HUES6 (cell line): Measurements from ENCODE around the gene BTBD6.

Experiments used
- H3K27ac ChIP-seq: 2 replicates; pipeline ENCODE4 v1.7.0; 2013; ENCODE audit warnings: low read depth, mild to moderate bottlenecking, low read length, inconsistent platforms
- H3K27me3 ChIP-seq: 2 replicates; pipeline ENCODE4 v1.6.1; 2013; ENCODE audit warnings: low read length; ENCODE audit not compliant: control insufficient read depth, insufficient read depth
- H3K36me3 ChIP-seq: 2 replicates; pipeline ENCODE4 v1.6.1; 2013; ENCODE audit warnings: low read length; ENCODE audit not compliant: control insufficient read depth, insufficient read depth
- H3K4me1 ChIP-seq: 2 replicates; pipeline ENCODE4 v1.6.1; 2013; ENCODE audit warnings: low read length; ENCODE audit not compliant: control insufficient read depth, insufficient read depth
- H3K4me3 ChIP-seq: 2 replicates; pipeline ENCODE4 v1.5.1; 2013; ENCODE audit warnings: low read depth, low read length
- H3K9ac ChIP-seq: one replicate; pipeline ENCODE4 v1.6.1; 2013; ENCODE audit warnings: mild to moderate bottlenecking, low read length
- H3K9me3 ChIP-seq: 2 replicates; pipeline ENCODE4 v1.6.1; 2013; ENCODE audit warnings: low read depth, low read length; ENCODE audit not compliant: control insufficient read depth, insufficient read depth

BTBD6 gene

DNA sequence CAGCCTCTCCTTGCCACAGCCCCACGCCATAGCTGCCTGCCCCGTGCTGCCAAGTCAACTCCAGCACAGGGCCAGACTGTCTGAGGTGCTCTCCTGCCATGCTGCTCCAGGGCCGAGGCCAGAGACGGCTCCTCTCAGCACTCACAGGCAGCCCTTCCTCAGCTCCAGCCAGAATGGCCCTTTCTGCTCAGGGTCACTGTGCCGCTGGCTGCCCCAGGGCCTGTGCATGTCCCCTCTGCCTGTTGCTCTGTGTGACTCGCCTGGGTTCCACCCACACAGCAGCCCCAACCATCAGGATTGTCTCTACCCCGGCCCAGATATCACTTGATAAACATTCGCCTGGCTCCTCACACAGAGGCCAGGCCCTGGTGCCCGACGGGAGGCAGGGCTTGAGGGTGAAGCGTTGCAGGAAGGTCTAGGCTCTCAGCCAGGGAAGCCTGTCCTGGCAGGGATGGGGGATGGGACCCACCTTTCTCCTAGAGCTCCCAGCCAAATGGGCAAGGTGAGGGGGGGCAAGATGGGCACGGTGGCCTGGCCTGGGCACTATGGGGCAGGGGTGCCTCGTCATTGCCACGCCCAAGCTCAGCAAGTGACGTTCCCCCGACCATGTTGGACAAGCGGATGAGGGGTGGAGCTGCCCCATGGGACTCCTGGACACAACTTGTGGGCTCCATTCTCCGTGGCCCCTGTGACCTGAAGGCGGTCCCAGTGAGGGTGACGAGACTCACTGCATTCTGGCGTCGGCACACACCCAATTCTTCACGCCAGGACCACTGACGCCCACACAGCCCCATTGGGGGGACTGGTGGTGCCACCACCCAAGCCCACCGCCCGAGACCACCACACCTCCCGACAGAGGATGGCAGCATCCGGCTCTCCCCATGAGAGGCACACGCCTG lies 27.4 kb upstream of the BTBD6 start:
- Histone ChIP-seq H3K27ac (no peak overlapping the region), H3K4me3 (no peak overlapping the region), H3K9ac (no peak overlapping the region), H3K27me3 (no peaks in the 10 kb centered on the region), H3K4me1 (no peaks in the 10 kb centered on the region), H3K36me3 (peaks cover 42% of the 10 kb centered on the region), H3K9me3 (no peaks in the 10 kb centered on the region)

DNA sequence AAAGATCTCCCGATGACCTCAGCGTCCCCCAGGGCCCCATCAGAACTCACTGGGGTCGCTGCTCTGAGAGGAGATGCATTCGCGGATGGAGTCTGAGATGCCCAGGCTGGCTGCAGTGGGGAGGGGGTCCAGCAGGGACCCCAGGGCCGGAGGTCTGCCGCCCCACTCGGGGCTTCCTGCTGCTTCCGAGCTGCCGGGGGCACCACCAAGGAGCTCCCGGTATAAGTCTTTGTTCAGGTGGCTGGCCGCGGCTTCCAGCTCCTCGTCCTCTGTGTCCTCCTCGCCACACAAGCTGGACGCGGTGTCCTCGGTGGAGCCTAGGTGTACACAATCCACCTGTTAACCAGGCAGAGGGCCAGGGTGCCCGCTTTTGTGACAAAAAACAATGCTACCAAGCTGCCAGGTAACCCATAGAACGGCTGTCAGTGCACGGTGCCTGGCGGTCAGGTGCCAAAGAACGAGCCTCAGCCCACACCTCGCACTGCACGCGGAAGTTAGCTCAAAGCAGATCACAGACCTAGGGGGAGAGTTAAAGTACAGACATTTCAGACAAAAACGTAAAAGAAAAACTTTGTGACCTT lies 26.6 kb upstream of the BTBD6 start:
- Histone ChIP-seq H3K9ac (no peak overlapping the region), H3K4me1 (no peaks in the 10 kb centered on the region), H3K27ac (no peak overlapping the region), H3K27me3 (no peaks in the 10 kb centered on the region), H3K9me3 (no peaks in the 10 kb centered on the region), H3K36me3 (peaks cover 49% of the 10 kb centered on the region), H3K4me3 (no peak overlapping the region)

- Histone ChIP-seq H3K4me3 (no peak overlapping the region), H3K27ac (no peak overlapping the region), H3K4me1 (no peaks in the 10 kb centered on the region), H3K27me3 (no peaks in the 10 kb centered on the region), H3K9ac (no peak overlapping the region), H3K9me3 (no peaks in the 10 kb centered on the region), H3K36me3 (peaks cover 40% of the 10 kb centered on the region)
These were observed 25.1 kb upstream of the BTBD6 start for GRCh38 chr14:105223260-105223659.

- no peak overlapping the region for H3K27ac ChIP-seq
- H3K9me3 ChIP-seq, result no peaks in the 10 kb centered on the region
- H3K4me3 ChIP-seq, result no peak overlapping the region
These were observed 24.4 kb upstream of the BTBD6 start for GRCh38 chr14:105223770-105224544.

GRCh38 chr14:105224845-105225570 lies 23.3 kb upstream of the BTBD6 start:
- Histone ChIP-seq H3K4me3 (no peak overlapping the region), H3K27ac (no peak overlapping the region), H3K27me3 (no peaks in the 10 kb centered on the region), H3K36me3 (peaks cover 27% of the 10 kb centered on the region), H3K9me3 (no peaks in the 10 kb centered on the region), H3K9ac (no peak overlapping the region), H3K4me1 (no peaks in the 10 kb centered on the region)

More at GRCh38 chr14:105223770-105224544, 24.4 kb upstream of the BTBD6 start:
- H3K4me1 ChIP-seq, result no peaks in the 10 kb centered on the region
- no peak overlapping the region for H3K9ac ChIP-seq
- H3K27me3 ChIP-seq, result no peaks in the 10 kb centered on the region
- peaks cover 35% of the 10 kb centered on the region for H3K36me3 ChIP-seq

- Histone ChIP-seq H3K9ac (no peak overlapping the region), H3K27me3 (no peaks in the 10 kb centered on the region), H3K9me3 (no peaks in the 10 kb centered on the region), H3K4me3 (no peak overlapping the region), H3K36me3 (peaks cover 22% of the 10 kb centered on the region), H3K4me1 (no peaks in the 10 kb centered on the region), H3K27ac (no peak overlapping the region)
These were observed 22.1 kb upstream of the BTBD6 start for GRCh38 chr14:105226198-105226597.

- H3K27me3 ChIP-seq, result no peaks in the 10 kb centered on the region
These were observed 21.0 kb upstream of the BTBD6 start for GRCh38 chr14:105227346-105227745.

DNA sequence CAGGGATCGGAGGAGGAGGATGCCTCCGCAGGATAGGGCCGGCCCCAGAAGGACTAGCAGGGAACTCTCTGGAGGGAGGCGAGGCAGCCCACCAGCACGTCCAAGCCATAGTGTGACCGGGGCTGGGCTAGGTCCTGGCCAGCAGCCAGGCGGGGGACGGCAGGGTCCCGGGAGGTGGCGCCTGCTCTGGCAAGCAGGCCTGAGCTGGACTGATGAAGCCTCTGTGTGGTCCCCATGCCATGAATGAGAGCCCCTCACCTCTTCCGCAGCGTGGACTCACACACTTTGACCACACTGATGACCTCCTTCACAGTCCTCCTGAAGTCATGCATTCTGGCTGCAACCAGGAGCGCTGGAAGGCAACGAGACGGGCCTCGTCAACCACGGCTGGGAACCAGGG lies 19.8 kb upstream of the BTBD6 start:
- Histone ChIP-seq H3K27ac (no peak overlapping the region), H3K9ac (no peak overlapping the region), H3K9me3 (no peaks in the 10 kb centered on the region), H3K36me3 (peaks cover 11% of the 10 kb centered on the region), H3K4me1 (no peaks in the 10 kb centered on the region), H3K27me3 (no peaks in the 10 kb centered on the region), H3K4me3 (no peak overlapping the region)

More at GRCh38 chr14:105227346-105227745, 21.0 kb upstream of the BTBD6 start:
- Histone ChIP-seq H3K27ac (no peak overlapping the region), H3K4me1 (no peaks in the 10 kb centered on the region), H3K36me3 (peaks cover 15% of the 10 kb centered on the region), H3K4me3 (no peak overlapping the region), H3K9ac (no peak overlapping the region), H3K9me3 (no peaks in the 10 kb centered on the region)

DNA sequence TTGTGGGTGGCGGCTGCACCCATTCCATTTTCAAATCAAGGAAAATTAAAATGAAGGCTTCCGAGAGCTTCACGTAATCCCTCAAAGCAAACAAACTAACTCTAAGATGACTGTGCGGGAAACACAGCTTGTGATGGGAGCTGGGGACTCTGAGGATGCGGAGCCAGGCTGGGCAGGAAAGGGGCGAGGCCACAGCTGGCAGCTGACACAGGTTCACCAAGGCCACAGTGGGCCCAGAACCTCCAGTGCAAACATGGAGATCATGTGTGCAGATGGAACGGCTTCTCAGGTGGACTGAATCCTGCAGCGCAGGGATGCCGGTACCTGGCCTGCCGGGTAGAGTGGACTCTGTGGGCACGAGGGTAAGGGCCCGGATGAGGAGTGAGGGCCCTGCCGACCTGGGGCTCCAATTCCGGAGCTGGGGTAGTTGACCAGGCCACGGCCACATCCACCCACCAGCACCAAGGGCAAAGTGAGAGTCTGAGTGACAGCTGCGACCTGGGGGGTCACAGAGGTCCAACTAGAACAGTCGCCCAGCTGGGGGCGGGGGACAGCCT lies 19.2 kb upstream of the BTBD6 start:
- no peaks in the 10 kb centered on the region for H3K27me3 ChIP-seq
- H3K36me3 ChIP-seq, result peaks cover 11% of the 10 kb centered on the region
- no peaks in the 10 kb centered on the region for H3K4me1 ChIP-seq
- no peaks in the 10 kb centered on the region for H3K9me3 ChIP-seq
- no peak overlapping the region for H3K27ac ChIP-seq
- H3K4me3 ChIP-seq, result no peak overlapping the region
- no peak overlapping the region for H3K9ac ChIP-seq

- Histone ChIP-seq H3K9ac (no peak overlapping the region), H3K36me3 (no peaks in the 10 kb centered on the region; the same call in 1 of the 2 replicates), H3K4me3 (no peak overlapping the region), H3K27me3 (no peaks in the 10 kb centered on the region), H3K9me3 (no peaks in the 10 kb centered on the region), H3K4me1 (no peaks in the 10 kb centered on the region), H3K27ac (no peak overlapping the region)
These were observed 7.3 kb upstream of the BTBD6 start for GRCh38 chr14:105240811-105241576.
